Measurements from ENCODE around the gene VENTX.

GRCh38 chr10:133267829-133268228 is 30.2 kb downstream of the VENTX start:
- TF ChIP-seq, protein P1, sequence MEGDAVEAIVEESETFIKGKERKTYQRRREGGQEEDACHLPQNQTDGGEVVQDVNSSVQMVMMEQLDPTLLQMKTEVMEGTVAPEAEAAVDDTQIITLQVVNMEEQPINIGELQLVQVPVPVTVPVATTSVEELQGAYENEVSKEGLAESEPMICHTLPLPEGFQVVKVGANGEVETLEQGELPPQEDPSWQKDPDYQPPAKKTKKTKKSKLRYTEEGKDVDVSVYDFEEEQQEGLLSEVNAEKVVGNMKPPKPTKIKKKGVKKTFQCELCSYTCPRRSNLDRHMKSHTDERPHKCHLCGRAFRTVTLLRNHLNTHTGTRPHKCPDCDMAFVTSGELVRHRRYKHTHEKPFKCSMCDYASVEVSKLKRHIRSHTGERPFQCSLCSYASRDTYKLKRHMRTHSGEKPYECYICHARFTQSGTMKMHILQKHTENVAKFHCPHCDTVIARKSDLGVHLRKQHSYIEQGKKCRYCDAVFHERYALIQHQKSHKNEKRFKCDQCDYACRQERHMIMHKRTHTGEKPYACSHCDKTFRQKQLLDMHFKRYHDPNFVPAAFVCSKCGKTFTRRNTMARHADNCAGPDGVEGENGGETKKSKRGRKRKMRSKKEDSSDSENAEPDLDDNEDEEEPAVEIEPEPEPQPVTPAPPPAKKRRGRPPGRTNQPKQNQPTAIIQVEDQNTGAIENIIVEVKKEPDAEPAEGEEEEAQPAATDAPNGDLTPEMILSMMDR (IDR thresholded peaks at IDR 0.05) = no peak
- TF ChIP-seq EZH2phosphoT487 (IDR thresholded peaks at IDR 0.05) (no peak), EZH2 (IDR thresholded peaks at IDR 0.05) (no peak)

Measured in neural progenitor cell (in vitro differentiated cells).